MM.1S (cell line): ENCODE results near the gene GNRH2.

Source experiments
- DNase-seq: peaks from one replicate; pipeline ENCODE4 v3.0.0-alpha.2; 2015
- H2AFZ ChIP-seq: fragments of 300-600 bp; sonication (generic); 2 replicates; pipeline ENCODE4 v1.6.0; 2016; ENCODE audit warnings: antibody characterized with exemption, low read length
- H3F3A ChIP-seq: fragments of 300-600 bp; sonication (generic); 2 replicates; pipeline ENCODE4 v1.6.1; 2016; ENCODE audit warnings: mild to moderate bottlenecking, antibody characterized with exemption, low read length, moderate library complexity, mixed read lengths; ENCODE audit not compliant: insufficient read depth
- H3K27ac ChIP-seq: fragments of 300-600 bp; sonication (generic); 2 replicates; pipeline ENCODE4 v1.5.1; 2016; ENCODE audit warnings: mild to moderate bottlenecking, low read length
- H3K27me3 ChIP-seq: fragments of 300-600 bp; sonication (generic); replicated peaks from 2 replicates; pipeline ENCODE4 v1.6.0; 2016; ENCODE audit warnings: low read length; ENCODE audit not compliant: insufficient read depth
- H3K36me3 ChIP-seq: fragments of 300-600 bp; sonication (generic); replicated peaks from 2 replicates; pipeline ENCODE4 v1.6.1; 2016; ENCODE audit warnings: mild to moderate bottlenecking, low read length, mixed read lengths; ENCODE audit not compliant: insufficient read depth
- H3K4me1 ChIP-seq: fragments of 300-600 bp; sonication (generic); 2 replicates; pipeline ENCODE4 v1.6.1; 2016; ENCODE audit warnings: low read length, mixed read lengths
- H3K4me2 ChIP-seq: fragments of 300-600 bp; sonication (generic); 2 replicates; pipeline ENCODE4 v1.6.0; 2016; ENCODE audit warnings: low read depth, low read length
- H3K4me3 ChIP-seq: fragments of 300-600 bp; sonication (generic); 2 replicates; pipeline ENCODE4 v1.5.1; 2016; ENCODE audit warnings: low read length, mixed read lengths
- H3K79me2 ChIP-seq: fragments of 300-600 bp; sonication (generic); 2 replicates; pipeline ENCODE4 v1.6.1; 2016; ENCODE audit warnings: mixed run types, low read length, mixed read lengths
- H3K9ac ChIP-seq: fragments of 300-600 bp; sonication (generic); 2 replicates; pipeline ENCODE4 v1.6.1; 2016; ENCODE audit warnings: low read length, mixed read lengths
- H3K9me2 ChIP-seq: fragments of 300-600 bp; sonication (generic); replicated peaks from 2 replicates; pipeline ENCODE4 v1.6.1; 2016; ENCODE audit warnings: mild to moderate bottlenecking, low read length, mixed read lengths; ENCODE audit not compliant: insufficient read depth
- H3K9me3 ChIP-seq: fragments of 300-600 bp; sonication (generic); replicated peaks from 2 replicates; pipeline ENCODE4 v1.6.1; 2016; ENCODE audit warnings: mild to moderate bottlenecking, low read length, mixed read lengths; ENCODE audit not compliant: insufficient read depth
- H4K20me1 ChIP-seq: fragments of 300-600 bp; sonication (generic); 2 replicates; pipeline ENCODE4 v1.6.1; 2016; ENCODE audit warnings: mild to moderate bottlenecking, low read length, moderate library complexity, mixed read lengths; ENCODE audit not compliant: insufficient read depth
- CTCF ChIP-seq: fragments of 300-600 bp; sonication (generic); IDR thresholded peaks from 2 replicates; pipeline ENCODE4 v1.5.1; 2016; ENCODE audit warnings: antibody characterized with exemption, low read length, mixed read lengths
- EZH2 ChIP-seq: fragments of 300-600 bp; sonication (generic); optimal IDR thresholded peaks from 2 replicates; pipeline ENCODE3; 2017; ENCODE audit warnings: low read depth, mild to moderate bottlenecking, antibody characterized with exemption, low read length, mixed read lengths
- EZH2phosphoT487 ChIP-seq: fragments of 300-600 bp; sonication (generic); IDR thresholded peaks from 2 replicates; pipeline ENCODE4 v1.6.1; 2018; ENCODE audit warnings: antibody characterized with exemption, low read length

Gene GNRH2

GRCh38 chr20:3038454-3038853, 5.0 kb upstream of the GNRH2 start:
- no peak for DNase-seq
- no peaks in the 10 kb centered on the region for H3K9me2 ChIP-seq
- TF ChIP-seq CTCF (no peak), EZH2 (no peak), EZH2phosphoT487 (no peak)
- no peak overlapping the region for H3K27ac ChIP-seq
- H3K27me3 ChIP-seq = no peaks in the 10 kb centered on the region
- no peaks in the 10 kb centered on the region for H3K79me2 ChIP-seq
- H3K4me2 ChIP-seq = no peak overlapping the region
- H3K9me3 ChIP-seq = no peaks in the 10 kb centered on the region
- no peaks in the 10 kb centered on the region for H3F3A ChIP-seq
- no peak overlapping the region for H2AFZ ChIP-seq
- peaks cover 4% of the 10 kb centered on the region; the same call in 1 of the 2 replicates for H3K36me3 ChIP-seq
- no peaks in the 10 kb centered on the region for H4K20me1 ChIP-seq
- H3K9ac ChIP-seq = no peak overlapping the region
- no peak overlapping the region for H3K4me3 ChIP-seq
- H3K4me1 ChIP-seq = no peaks in the 10 kb centered on the region

GRCh38 chr20:3039426-3039825, 4.0 kb upstream of the GNRH2 start:
- DNase-seq = no peak
- H3K9me2 ChIP-seq = no peaks in the 10 kb centered on the region
- no peak overlapping the region for H3K4me2 ChIP-seq
- peaks cover 4% of the 10 kb centered on the region; the same call in 1 of the 2 replicates for H3K36me3 ChIP-seq
- H3K9me3 ChIP-seq = no peaks in the 10 kb centered on the region
- H4K20me1 ChIP-seq = no peaks in the 10 kb centered on the region
- TF ChIP-seq EZH2phosphoT487 = no peak
- TF ChIP-seq CTCF = no peak
- TF ChIP-seq EZH2 = no peak
- H3K9ac ChIP-seq = no peak overlapping the region
- H3K4me3 ChIP-seq = no peak overlapping the region
- no peaks in the 10 kb centered on the region for H3F3A ChIP-seq
- H2AFZ ChIP-seq = no peak overlapping the region
- H3K27ac ChIP-seq = no peak overlapping the region
- no peaks in the 10 kb centered on the region for H3K79me2 ChIP-seq
- no peaks in the 10 kb centered on the region for H3K4me1 ChIP-seq
- no peaks in the 10 kb centered on the region for H3K27me3 ChIP-seq

GRCh38 chr20:3040086-3040485, 3.3 kb upstream of the GNRH2 start:
- Histone ChIP-seq H3K4me1 (no peaks in the 10 kb centered on the region), H3K27ac (no peak overlapping the region), H3K9me3 (no peaks in the 10 kb centered on the region), H3K4me2 (no peak overlapping the region), H3F3A (no peaks in the 10 kb centered on the region), H3K36me3 (peaks cover 4% of the 10 kb centered on the region; the same call in 1 of the 2 replicates), H3K27me3 (no peaks in the 10 kb centered on the region), H3K9ac (no peak overlapping the region), H3K79me2 (no peaks in the 10 kb centered on the region), H3K9me2 (no peaks in the 10 kb centered on the region), H2AFZ (no peak overlapping the region), H4K20me1 (no peaks in the 10 kb centered on the region), H3K4me3 (no peak overlapping the region)
- DNase-seq = no peak
- no peak for TF ChIP-seq EZH2phosphoT487
- no peak for TF ChIP-seq EZH2
- TF ChIP-seq CTCF = no peak
